BJ (cell line): ENCODE data around the gene HSD17B4. TPM values are rescaled to one million over a fixed set of nuclear protein-coding genes. Genes with fewer than 3 reads are reported as not detected.

ENCODE experiments used
- CTCF ChIA-PET: fragments of 350-600 bp; formaldehyde crosslinking; extraction: SDS; loops from one replicate; lab custom pipeline; 2021; ENCODE audit warnings: antibody characterized with exemption, inconsistent platforms; lab: Yijun Ruan, JAX
- POLR2A ChIA-PET: fragments of 300-600 bp; sonication (Branson Sonifier 250); formaldehyde crosslinking; extraction: SDS; loops from one replicate; lab custom pipeline; 2021; ENCODE audit warnings: antibody characterized with exemption; lab: Charles Lee
- DNase-seq: peaks from one replicate; pipeline ENCODE4 v3.0.0-alpha.2; 2011; ENCODE audit warnings: low read depth
- H3K27me3 ChIP-seq: 2 replicates; pipeline ENCODE4 v1.6.0; 2011; ENCODE audit warnings: low read length; ENCODE audit not compliant: control insufficient read depth, insufficient read depth
- H3K36me3 ChIP-seq: 2 replicates; pipeline ENCODE4 v1.5.1; 2011; ENCODE audit warnings: low read length; ENCODE audit not compliant: control insufficient read depth, insufficient read depth
- H3K4me3 ChIP-seq: 2 replicates; pipeline ENCODE4 v1.5.1; 2011; ENCODE audit warnings: low read depth, mild to moderate bottlenecking, control low read depth, low read length
- polyA plus RNA-seq: library from polyadenylated mRNA; depleted of rRNA; stranded (reverse); fragments of >200 nt; gene quantifications from 2 replicates; pipeline ENCODE4 v1.2.3, GENCODE V29; 2011
- TF ChIP-seq, protein P1 (sequence below): IDR thresholded peaks from 2 replicates; pipeline ENCODE4 v1.5.1; 2011; ENCODE audit warnings: low read depth, mild to moderate bottlenecking, control low read depth, inconsistent platforms, low read length, moderate library complexity; ENCODE audit not compliant: insufficient read depth

Gene HSD17B4
- polyA plus RNA-seq, 1 experiment, result 77.2 TPM

DNA sequence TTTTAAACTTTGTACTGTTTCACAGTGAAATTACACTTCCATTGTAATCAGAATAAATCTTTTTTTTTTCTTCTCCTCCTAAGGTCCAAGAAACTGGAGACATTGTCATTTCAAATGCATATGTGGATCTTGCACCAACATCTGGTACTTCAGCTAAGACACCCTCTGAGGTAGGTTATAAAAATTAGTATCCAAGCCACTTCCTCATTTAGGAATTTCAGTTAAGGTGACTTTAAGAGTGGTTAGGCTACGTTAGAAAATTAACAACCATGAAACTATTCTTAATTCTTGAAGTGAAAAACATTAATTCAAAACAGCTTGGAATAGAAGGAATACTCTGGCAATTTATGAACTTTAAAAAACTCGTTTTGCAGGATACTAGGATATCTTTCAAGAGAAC is 77.5 kb downstream of the HSD17B4 start:
- no peak for DNase-seq
- Histone ChIP-seq H3K27me3 (no peaks in the 10 kb centered on the region), H3K36me3 (no peaks in the 10 kb centered on the region), H3K4me3 (no peak overlapping the region)
- ChIA-PET POLR2A (no interaction called here), CTCF (no interaction called here)
- TF ChIP-seq, protein P1, sequence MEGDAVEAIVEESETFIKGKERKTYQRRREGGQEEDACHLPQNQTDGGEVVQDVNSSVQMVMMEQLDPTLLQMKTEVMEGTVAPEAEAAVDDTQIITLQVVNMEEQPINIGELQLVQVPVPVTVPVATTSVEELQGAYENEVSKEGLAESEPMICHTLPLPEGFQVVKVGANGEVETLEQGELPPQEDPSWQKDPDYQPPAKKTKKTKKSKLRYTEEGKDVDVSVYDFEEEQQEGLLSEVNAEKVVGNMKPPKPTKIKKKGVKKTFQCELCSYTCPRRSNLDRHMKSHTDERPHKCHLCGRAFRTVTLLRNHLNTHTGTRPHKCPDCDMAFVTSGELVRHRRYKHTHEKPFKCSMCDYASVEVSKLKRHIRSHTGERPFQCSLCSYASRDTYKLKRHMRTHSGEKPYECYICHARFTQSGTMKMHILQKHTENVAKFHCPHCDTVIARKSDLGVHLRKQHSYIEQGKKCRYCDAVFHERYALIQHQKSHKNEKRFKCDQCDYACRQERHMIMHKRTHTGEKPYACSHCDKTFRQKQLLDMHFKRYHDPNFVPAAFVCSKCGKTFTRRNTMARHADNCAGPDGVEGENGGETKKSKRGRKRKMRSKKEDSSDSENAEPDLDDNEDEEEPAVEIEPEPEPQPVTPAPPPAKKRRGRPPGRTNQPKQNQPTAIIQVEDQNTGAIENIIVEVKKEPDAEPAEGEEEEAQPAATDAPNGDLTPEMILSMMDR, result no peak

DNA sequence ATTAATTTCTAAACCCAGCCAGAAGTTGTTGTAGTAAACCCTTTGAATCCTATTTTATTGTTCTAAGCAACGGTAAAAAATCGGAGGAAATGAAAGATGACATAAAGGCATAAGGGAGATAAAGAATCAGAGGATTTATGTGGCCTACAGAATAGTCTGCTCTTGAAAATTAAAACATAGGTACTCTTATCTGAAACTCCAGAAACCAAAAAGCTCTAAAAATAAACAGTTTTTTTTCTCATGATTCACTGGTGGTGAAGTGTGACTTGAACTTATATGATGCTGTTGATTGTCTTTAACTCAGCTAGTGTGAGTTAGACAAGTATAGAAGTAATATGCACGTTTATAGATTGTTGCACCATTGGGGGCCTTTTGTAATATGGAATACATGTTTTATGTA is 80.3 kb downstream of the HSD17B4 start:
- POLR2A ChIA-PET, result no interaction called here
- CTCF ChIA-PET, result interaction anchor here (1.2 kb wide), 1 partner anchor 41 kb away, joined by 3 read pairs; no protein-coding TSS in a partner anchor
- DNase-seq, result no peak
- H3K27me3 ChIP-seq, result no peaks in the 10 kb centered on the region
- no peaks in the 10 kb centered on the region for H3K36me3 ChIP-seq
- TF ChIP-seq, protein P1, result no peak
- H3K4me3 ChIP-seq, result no peak overlapping the region

DNA sequence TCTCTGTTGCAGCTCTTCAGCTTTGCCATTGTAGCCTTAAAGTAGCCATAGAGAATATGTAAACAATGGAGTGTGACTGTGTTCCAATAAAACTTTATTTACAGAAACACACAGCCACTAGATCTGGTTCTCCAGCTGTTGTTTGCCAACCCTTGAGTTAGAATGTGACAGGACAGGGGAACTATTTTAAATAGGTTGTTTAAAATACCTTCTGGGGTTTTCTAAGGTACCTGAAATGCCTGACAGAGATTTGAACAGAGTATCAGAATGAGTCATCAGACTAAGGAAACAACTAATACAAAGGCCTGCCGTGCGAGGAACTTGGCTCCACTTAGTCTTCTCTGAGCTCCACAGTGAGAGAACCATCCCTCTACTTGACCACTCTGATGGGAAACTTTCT is 85.4 kb downstream of the HSD17B4 start:
- Histone ChIP-seq H3K36me3 (peaks cover under 1% of the 10 kb centered on the region; the same call in 1 of the 2 replicates), H3K27me3 (no peaks in the 10 kb centered on the region), H3K4me3 (no peak overlapping the region)
- ChIA-PET POLR2A (no interaction called here), CTCF (no interaction called here)
- TF ChIP-seq, protein P1, result no peak
- no peak for DNase-seq

DNA sequence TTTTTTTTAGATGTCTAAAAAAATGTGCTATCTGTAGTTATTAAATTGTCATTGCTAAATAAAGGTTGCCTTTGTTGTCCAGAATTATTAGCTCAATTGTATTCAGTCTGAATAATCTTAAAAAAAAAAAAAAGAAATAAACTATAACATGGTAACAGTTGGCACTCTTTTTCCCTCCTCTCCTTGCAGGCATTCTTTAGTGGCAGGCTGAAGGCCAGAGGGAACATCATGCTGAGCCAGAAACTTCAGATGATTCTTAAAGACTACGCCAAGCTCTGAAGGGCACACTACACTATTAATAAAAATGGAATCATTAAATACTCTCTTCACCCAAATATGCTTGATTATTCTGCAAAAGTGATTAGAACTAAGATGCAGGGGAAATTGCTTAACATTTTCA is 89.4 kb downstream of the HSD17B4 start:
- no peaks in the 10 kb centered on the region for H3K27me3 ChIP-seq
- H3K4me3 ChIP-seq, result no peak overlapping the region
- ChIA-PET CTCF (interaction anchor here (0.7 kb wide), 1 partner anchor 11 kb away, joined by 3 read pairs; no protein-coding TSS in a partner anchor), POLR2A (no interaction called here)
- peaks cover 1% of the 10 kb centered on the region; the same call in 1 of the 2 replicates for H3K36me3 ChIP-seq
- TF ChIP-seq, protein P1, result no peak
- no peak for DNase-seq

DNA sequence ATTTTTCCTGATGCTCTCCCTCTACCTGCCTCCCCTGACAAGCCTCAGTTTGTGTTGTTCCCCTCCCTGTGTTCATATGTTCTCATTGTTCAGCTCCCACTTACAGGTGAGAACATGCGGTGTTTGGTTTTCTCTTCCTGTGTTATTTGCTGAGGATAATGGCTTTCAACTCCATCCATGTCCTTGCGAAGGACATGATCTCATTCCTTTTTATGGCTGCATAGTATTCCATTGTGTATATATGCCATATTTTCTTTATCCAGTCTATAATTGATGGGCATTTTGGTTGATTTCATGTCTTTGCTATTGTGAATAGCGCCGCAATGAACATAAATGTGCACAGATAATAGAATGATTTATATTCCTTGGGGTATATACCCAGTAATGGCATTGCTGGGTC is 99.5 kb downstream of the HSD17B4 start:
- POLR2A ChIA-PET, result no interaction called here
- no peaks in the 10 kb centered on the region for H3K27me3 ChIP-seq
- TF ChIP-seq, protein P1, result no peak
- H3K36me3 ChIP-seq, result no peaks in the 10 kb centered on the region
- H3K4me3 ChIP-seq, result no peak overlapping the region
- CTCF ChIA-PET, result interaction anchor here (0.9 kb wide), 1 partner anchor 18 kb away, joined by 3 read pairs; no protein-coding TSS in a partner anchor
- no peak for DNase-seq
